GM12801 (cell line): ENCODE measurements around the gene CHCHD5.

Experiments
- TF ChIP-seq, protein P1 (sequence below): IDR thresholded peaks from one replicate; pipeline ENCODE4 v1.5.1; 2011; ENCODE audit warnings: control low read depth; ENCODE audit not compliant: insufficient read length; ENCODE audit errors: extremely low read depth

The CHCHD5 gene

DNA sequence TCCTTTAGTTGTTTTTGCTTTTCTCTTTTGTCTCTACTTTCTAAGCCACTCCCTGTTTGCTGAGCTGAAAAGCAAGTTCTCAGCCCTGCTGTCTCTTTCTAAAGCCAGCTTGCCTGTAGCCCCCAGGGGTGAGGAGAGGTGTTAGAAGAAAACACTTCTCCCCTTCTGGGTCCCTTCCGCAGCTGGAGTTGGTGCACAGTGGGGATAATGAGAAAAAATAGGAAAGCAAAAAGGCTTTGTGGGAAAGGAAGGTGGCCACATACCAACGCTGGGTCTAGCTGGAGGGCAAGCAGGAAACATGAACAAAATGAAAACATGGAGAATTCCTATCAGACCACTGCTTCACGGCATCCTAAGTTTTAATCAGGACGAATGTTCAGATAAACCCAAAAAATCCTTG lies 45.9 kb downstream of the CHCHD5 start:
- TF ChIP-seq, protein P1, sequence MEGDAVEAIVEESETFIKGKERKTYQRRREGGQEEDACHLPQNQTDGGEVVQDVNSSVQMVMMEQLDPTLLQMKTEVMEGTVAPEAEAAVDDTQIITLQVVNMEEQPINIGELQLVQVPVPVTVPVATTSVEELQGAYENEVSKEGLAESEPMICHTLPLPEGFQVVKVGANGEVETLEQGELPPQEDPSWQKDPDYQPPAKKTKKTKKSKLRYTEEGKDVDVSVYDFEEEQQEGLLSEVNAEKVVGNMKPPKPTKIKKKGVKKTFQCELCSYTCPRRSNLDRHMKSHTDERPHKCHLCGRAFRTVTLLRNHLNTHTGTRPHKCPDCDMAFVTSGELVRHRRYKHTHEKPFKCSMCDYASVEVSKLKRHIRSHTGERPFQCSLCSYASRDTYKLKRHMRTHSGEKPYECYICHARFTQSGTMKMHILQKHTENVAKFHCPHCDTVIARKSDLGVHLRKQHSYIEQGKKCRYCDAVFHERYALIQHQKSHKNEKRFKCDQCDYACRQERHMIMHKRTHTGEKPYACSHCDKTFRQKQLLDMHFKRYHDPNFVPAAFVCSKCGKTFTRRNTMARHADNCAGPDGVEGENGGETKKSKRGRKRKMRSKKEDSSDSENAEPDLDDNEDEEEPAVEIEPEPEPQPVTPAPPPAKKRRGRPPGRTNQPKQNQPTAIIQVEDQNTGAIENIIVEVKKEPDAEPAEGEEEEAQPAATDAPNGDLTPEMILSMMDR, result no peak

DNA sequence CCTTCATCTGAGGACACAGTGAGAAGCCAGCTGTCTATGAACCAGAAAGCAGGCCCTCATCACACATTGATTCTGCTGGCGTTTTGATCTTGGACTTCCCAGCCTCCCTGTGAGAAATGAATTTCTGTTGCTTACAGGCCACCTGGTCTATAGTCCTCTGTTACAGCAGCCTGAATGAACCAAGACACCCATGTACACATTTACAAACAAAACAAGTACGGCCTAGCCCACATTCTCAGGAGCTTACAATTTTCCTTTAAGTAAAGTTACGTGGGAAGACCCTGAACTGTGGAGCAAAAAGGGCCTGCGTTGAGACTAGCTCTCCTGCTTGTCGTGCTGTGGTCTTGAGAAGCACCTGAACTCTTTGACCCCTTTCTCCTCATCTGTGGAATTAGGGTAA lies 49.3 kb downstream of the CHCHD5 start:
- TF ChIP-seq, protein P1, result no peak

DNA sequence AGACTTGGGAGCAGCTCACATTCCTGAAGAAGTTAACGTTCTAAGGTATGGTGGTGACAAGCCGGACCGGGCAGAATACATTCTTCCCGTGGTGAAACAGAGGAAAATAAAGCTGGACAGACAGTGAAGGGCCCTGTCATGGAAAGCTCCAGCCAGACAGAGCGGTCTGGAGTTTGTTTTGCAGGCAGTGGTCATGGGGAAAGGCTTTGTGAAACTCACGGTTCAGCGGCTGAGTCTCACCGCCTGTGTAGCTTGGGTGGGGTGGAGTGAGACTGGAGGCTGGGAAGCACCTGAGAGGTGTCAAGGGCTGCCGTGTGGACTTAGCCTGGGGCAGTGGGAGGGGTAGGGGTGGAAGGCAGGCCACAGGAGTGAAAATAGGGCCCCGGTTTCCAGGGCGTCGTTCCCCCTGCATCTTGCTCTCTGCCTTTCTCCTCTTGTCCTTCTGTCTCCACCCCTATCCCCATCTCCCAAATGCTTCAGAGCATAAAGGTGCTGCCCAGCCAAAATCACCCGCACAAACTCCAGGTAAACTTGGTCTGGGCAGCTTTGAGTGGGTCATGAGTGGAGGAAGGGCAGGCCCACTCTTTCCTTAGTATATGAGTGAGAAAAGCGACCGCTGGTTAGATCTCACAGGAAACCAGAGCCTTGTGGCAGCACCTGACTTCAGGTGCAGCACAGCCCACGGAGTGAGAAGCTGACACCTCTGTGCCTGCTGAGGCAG lies 49.9 kb downstream of the CHCHD5 start:
- TF ChIP-seq, protein P1, result no peak

DNA sequence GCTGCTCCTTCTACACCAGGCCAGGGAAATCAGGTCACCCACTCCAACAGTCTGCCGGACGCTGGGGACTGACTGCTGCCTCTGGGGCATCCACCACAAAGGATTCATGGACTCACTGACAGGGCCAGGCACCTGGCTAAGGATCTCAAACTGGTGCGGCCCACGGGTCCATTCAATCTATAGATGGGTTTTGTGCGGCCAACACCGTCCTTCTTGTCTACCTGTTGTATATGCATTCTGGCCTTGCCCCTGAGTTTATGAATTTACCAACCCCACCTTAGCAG lies 50.4 kb downstream of the CHCHD5 start:
- TF ChIP-seq, protein P1, result no peak

DNA sequence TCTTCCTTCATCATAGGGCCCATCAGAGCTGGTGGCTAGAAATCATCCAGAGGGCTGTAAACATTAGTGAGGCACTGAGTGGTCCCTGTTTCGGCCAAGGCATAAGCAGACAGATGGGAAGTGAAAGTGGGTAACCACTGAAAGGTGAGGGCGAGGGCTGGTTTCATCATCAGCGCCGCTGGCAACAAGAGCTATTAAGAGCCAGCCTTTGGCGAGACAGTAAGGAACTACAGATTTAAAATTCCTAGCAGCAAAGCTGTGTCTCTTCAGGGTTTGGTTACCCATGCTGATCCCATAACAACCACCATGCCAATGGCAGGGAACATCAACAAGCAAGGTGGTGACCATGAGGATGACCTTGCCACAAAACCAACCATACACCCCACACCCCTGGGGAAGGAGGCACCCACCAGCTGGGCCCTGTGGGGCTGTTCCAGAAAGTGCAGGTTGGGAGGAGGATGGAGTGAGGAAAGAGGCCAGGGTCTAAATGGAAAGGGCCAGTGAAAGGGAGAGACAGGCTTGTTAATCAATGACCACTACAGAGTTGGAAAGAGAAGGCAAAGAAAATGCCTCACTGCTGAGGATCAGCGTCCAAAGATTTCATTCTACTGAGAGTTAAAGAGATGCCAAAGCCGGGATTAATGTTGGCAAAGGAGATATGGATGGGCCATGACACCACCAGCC lies 52.3 kb downstream of the CHCHD5 start:
- TF ChIP-seq, protein P1, result no peak

DNA sequence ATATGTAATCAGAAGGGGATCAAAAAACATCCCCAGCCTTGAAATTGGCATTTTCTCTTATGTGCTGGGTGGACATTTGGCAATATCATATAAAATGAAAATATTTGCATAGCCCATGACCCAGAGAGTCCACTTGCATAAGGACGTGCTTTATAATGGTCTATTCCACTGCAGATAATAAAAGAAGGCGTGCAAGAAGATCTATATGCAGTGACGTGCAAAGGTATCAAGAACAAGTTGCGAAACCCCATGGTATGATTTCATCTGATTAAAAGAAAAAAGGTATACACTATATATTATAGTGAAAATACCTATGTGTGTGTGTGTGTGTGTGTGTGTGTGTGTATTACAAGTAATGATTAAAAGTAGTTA lies 52.9 kb downstream of the CHCHD5 start:
- TF ChIP-seq, protein P1, result no peak
